GM19328 (cell line): ENCODE measurements around the gene PROZ.

Experiments used
- ATAC-seq: cut with Tn5 transposase; IDR thresholded peaks from one replicate; pipeline ENCODE4 v1.9.1; 2021; ENCODE audit warnings: mild to moderate bottlenecking, moderate library complexity; ENCODE audit not compliant: unreplicated experiment

PROZ gene

DNA sequence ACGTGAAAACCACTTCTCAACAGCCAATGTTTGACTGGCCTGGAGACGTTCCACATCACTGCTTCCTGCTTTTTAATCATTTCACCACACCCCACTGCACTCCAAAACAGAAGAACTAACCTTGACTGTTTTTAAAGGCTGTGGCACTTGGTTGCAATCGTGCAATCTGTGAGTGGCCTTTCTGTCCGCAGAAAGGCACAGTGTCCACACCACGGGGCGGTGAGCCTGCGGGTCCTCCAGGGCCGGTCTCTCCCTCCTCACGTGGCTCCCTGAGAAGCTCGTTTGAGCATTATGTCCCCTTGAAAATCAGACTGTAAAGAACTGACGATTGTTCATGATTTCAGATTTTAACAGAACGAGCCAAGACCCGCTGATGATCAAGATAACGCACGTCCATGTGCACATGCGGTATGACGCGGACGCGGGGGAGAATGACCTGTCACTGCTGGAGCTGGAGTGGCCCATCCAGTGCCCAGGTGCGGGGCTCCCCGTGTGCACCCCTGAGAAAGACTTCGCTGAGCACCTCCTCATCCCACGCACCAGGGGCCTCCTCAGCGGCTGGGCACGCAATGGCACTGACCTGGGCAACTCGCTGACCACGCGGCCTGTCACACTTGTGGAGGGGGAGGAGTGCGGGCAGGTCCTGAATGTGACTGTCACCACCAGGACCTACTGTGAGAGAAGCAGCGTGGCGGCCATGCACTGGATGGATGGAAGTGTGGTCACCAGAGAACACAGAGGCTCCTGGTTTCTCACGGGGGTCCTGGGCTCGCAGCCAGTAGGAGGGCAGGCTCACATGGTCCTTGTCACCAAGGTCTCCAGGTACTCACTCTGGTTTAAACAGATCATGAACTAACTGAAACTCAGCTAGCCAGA, 13.0 kb downstream of the PROZ start:
- ATAC-seq = no peak

DNA sequence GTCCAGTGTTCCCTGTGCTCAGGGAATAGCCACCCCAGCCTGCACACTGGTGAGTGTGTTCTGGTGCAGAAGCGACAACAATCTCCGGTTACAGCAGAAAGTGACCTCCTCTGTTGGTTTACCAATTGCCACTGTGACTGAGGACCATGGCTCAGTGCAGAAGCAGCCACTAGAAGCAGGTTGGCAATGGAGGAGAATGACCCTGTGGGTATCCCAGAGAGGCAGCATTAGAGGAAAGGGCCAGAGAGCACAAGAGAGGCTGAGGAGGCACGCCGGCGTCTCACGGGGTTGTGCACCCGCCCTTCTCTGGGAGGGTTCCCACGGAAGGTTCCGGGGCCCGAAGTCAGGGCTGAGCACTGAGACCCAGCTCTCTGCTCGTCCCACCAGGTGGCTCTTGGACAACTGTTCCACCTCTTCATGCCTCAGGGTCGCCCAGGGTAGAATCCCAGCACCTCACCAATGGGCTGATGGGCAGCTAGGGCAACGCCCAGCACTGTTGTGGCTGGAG, 14.0 kb downstream of the PROZ start:
- no peak for ATAC-seq

- no peak for ATAC-seq
Observed at GRCh38 chr13:113176280-113176679, 17.8 kb downstream of the PROZ start.

DNA sequence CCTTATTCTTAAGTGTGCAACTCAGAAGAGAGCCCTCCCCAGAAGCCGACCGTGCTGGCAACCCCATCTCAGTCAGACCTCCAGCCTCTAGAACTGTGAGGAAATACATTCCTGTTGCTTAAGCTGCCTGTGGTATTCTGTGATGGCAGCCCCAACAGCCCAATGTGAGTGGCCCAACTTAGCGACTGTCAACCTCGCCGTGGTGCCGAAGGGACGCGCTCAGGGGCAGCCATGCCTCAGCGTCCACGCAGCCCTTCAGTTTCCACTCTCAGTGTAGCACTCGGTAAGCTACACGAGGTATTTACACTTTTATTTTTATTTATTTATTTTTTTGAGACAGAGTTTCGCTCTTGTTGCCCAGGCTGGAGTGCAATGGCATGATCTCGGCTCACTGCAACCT, 18.4 kb downstream of the PROZ start:
- no peak for ATAC-seq

DNA sequence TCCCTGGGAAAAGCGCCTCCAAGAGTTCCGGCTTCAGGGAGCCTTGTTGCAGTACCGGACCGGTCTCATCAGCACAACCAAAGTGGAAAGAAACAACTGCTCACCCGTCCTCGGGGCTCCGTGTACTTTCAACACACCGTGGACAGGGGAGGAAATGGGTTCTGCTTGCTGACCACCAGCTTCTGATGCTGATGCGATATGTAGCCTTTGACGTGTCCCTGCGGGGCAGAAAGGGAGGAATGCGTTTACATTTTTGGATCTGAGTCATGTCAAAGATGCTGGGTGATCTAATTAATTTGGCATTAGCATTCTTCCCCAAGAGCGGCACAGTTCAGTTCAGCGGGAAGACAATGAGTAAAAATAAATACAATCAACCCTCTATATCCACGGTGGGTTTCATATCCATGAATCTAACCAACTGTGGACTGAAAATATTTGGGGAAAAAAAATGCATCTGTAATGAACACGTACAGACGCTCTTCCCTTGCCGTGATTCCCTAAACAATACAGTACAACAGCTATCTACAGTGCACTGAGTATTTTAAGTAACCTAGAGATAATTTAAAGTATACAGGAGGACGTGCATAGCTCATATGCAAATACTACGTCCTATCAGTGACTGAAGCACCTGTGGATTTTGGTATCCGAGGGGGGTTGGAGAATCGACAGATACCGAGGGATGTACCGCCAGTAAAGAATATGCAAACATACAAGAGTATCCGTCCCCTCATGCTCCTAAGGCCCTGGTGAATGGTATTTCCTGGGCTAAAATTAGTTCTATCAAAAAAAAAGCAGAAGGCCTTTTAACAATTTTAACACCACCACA, 19.8 kb downstream of the PROZ start:
- no peak for ATAC-seq

DNA sequence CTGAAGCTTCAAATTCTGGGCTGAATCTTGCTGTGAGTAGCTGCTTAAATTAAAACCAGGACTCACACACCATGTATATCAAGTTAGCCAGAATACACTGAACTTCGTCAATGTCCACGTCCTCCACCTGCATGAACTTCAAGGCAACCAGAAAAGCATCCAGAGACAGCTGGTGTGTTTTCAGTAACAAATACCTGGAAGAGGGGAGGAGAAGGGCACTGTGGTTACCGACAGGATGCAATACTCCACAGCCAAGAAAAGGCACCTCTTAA, 20.4 kb downstream of the PROZ start:
- no peak for ATAC-seq

DNA sequence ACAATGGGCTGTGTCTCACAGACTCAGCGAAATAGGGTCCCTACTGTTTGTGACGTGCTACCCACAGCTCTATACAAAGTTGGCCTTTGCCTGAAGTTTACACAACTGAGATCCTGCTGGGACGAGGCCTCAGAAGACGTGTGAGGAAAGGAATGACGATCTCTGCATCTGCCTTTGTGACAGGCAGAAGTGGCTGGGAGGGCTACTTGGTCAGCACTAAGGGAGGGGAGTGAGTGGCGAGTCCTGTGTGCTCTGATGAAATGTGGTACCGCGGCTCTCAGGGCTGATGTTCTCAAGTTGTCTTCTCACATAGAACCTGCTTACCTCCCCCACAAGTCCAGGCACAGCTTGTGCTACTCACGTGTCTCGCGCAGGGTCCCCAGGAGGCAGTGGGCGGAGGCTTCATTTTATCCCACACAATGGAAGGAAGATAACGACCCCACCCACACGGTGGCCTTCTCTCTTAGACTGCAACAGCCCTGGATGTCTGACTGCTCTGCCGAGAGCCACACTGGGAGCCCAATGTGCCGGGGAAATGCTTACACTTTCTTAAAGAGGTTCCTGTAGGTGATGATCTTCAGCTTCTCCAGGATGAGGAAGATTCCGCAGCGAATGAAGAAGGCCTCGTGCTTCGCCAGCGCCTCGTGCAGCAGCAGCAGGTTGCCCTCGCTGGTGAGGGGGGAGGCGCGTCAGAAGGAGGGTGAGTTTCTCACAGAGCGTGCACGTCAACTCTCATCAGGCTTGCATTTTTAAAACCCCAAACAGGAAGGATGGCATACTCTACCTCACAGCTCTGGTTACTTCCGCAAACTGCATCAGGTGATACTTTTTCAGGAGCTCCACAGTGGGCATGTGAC, 21.2 kb downstream of the PROZ start:
- ATAC-seq = no peak

DNA sequence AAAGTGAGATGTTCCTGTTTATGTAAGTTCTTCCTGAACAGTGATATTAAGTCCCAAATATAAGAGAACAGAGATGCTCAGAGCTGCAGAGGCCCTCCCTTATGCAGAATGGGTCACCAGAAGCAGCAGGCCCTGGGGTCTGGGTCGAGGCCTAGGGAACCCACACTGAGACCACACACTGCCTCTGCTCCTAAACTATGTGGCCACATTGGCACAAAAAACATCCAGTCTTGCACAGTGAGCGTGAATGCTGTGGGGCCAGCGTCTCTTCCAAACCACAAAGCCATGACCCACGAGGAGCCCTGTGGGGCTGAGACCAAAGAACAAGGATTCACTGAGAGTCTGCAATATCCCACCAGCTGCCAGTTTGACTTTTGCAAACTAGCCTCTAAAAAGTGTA, 23.6 kb downstream of the PROZ start:
- no peak for ATAC-seq

DNA sequence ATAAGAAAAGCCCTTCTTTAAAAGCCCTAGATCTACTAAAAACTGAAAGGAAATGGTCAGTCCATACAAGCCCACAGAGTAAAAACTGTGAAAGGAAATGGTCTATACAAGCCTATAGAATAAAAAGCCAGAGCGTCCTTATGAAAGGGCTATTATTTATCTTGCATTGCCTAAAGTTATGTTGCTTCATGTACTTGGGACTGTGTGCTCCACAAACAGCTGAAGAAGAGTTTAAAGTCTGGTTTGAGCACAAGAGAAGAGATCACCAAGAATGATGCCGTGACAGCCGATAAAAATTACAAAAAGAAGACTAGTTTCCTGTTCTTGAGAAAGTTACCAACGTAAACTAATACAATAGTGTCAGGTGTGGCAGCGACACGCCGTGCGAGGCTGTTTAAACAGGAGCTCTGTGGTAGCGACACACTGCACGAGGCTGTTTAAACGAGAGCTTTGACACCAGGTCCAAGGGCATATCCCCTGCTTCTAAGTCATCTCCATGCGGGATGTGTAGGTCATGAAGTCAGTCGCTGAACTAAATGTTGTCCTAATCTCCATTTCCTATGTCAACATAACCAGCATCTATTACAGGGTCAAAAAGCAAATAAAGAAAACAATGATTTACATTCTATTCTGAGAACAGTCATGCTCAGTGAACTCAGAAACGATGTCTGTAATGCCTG, 25.1 kb downstream of the PROZ start:
- ATAC-seq = no peak

GRCh38 chr13:113184568-113185440, 26.4 kb downstream of the PROZ start:
- no peak for ATAC-seq

DNA sequence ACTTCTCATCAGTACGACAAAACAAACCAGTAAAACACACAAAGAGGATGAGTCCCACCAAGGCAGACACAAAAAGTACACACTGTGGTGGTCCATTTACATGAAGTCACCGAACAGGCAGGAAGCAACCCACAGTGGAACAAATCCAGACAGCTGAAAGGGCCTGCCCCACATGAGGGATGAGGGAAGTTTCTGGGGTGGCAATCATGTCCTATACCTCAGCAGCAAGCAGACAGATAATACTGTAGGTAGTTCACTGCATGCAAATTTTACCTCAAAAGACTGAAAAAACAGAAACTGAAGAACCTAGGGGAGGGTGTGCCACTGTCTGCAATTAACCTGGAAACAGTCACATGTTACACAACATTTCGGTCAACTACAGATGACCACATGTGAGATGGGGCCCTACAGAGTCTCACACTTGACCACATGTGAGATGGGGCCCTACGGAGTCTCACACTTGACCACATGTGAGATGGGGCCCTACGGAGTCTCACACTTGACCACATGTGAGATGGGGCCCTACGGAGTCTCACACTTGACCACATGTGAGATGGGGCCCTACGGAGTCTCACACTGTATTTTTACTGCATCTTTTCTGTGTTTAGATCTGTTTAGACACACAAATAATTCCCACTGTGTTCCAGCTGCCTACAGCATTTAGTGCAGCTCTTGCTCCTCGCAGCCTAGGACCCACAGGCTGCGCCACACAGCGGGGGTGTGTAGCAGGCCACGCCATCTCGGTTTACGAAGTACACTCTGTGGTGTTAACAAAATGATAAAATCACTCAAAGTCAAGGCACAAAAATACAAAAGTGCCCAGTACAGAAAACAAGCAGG, 27.8 kb downstream of the PROZ start:
- no peak for ATAC-seq

GRCh38 chr13:113187263-113187669, 28.8 kb downstream of the PROZ start:
- no peak for ATAC-seq

DNA sequence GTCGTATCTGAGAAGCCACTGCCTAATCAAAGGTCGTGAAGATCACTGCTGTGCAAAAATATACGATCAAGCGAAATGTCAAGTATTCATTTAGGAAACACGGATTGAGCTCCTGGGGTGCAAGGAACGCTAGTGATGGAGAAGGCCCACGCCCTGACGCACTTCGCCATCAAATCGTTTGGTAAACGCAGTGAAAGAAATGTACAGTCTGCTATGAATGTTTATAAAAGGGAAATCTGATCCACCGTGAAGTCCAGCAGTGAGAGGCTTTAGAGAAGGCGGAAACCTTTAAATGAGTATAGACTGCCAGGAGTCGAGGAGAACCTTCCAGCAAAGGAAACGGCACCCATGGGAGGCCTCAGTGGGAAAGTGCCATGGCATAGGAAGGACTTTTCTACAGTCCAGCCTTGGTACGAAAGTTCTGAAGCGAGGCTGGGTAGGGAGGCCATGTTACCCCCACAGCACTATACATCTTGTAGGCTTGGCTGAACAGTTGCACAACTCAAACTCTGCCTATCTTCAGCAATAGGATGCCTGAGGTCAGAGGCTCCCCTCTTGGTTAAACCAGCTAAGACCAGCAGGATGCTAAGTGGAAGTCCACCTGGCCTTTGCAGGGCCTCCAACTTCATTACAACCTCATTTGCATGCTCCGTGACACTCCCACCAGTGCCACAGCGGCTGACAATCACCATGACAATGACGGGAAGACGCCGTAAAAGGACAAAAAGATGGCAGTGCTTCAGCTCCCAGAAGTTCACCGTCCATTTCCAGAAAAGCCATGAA, 29.6 kb downstream of the PROZ start:
- no peak for ATAC-seq

GRCh38 chr13:113190181-113190580, 31.7 kb downstream of the PROZ start:
- ATAC-seq = no peak

DNA sequence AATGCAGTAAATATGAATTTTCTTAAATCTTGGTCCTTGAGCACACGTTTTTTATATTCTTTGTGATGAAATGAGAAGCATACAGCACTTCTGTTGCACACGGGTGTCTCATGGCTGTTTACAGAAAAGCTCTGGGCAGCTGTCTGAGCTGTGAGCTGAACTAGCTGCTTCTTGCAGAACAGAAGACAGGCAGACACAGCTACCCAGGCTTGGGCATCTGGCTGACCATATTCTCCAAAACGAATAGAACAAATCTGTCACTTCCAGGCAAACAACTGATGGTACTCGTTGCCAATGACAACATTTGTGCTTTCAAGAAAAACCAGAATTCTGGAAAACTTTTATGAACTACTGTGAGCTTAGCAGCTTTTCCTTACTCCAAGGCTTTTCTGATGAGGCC, 33.8 kb downstream of the PROZ start:
- no peak for ATAC-seq

DNA sequence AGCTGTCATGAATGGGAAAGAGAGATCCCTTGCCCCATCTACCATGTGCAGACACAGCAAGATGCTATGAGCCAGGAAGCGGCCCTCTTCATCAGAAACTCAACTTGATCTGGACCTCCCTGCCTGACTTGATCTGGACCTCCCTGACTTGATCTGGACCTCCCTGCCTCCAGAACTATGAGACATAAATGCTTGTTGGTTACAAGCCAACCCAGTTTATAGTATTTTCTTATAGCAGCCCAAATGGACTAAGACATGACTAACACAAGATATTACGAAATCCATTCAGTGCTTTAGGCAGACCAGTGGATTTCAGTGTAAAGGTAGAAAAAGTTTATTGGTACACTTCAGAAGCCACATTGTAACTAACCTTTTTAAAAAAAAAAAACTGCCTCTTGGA, 34.5 kb downstream of the PROZ start:
- ATAC-seq = no peak

DNA sequence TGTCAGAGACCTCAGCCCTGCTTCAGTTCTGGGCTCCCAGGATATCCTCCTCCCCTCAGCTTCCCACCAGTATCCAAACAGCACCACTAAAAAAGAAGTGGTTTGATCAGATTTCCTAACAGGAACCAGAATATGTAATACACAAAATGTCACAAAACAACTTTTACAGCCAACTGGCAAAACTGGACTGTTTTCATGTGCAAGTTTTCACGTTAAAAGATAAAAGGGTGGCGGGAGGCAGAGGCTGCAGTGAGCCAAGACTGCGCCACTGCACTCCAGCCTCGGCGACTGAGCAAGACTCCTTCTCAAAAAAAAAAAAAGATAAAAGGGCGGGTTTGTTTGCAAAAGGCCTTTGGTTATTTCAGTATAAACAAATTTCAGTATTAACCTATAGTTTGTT, 36.9 kb downstream of the PROZ start:
- ATAC-seq = no peak
